NCI-H2107 (cell line): Measurements from ENCODE around the gene APOBEC4.
A peak's percentile ranks its signal among the peaks of the same experiment; 100 is the strongest.

Source experiments
- DNase-seq: peaks from one replicate; lab custom pipeline; 2025; lab: John Stamatoyannopoulos, UW

The APOBEC4 gene

GRCh38 chr1:183675381-183675780 lies 22.3 kb upstream of the APOBEC4 start:
- no peak for DNase-seq

GRCh38 chr1:183674886-183675285 lies 21.8 kb upstream of the APOBEC4 start:
- no peak for DNase-seq

GRCh38 chr1:183674339-183674738 lies 21.2 kb upstream of the APOBEC4 start:
- DNase-seq, result no peak

- no peak for DNase-seq
Measured at GRCh38 chr1:183673605-183674323, 20.6 kb upstream of the APOBEC4 start.

GRCh38 chr1:183670169-183670568 lies 17.1 kb upstream of the APOBEC4 start:
- no peak for DNase-seq

GRCh38 chr1:183656355-183656754 lies 3.2 kb upstream of the APOBEC4 start:
- no peak for DNase-seq

- DNase-seq, result peak; percentile 70
Measured at GRCh38 chr1:183655562-183656075, 2.5 kb upstream of the APOBEC4 start.

GRCh38 chr1:183654706-183655105 lies 1.6 kb upstream of the APOBEC4 start:
- no peak for DNase-seq

- DNase-seq, result no peak
Measured at GRCh38 chr1:183653876-183654451, 848 bp upstream of the APOBEC4 start.

- no peak for DNase-seq
Measured at GRCh38 chr1:183653462-183653794, 312 bp upstream of the APOBEC4 start.

GRCh38 chr1:183652107-183652506 lies 1.0 kb downstream of the APOBEC4 start:
- DNase-seq, result no peak

- no peak for DNase-seq
Measured at GRCh38 chr1:183651612-183652011, 1.5 kb downstream of the APOBEC4 start.

- DNase-seq, result no peak
Measured at GRCh38 chr1:183648042-183648441, 5.1 kb downstream of the APOBEC4 start.

- DNase-seq, result no peak
Measured at GRCh38 chr1:183646776-183647175, 6.3 kb downstream of the APOBEC4 start.

- no peak for DNase-seq
Measured at GRCh38 chr1:183645531-183645930, 7.6 kb downstream of the APOBEC4 start.

GRCh38 chr1:183642166-183642565 lies 10.9 kb downstream of the APOBEC4 start:
- DNase-seq, result no peak

GRCh38 chr1:183640193-183640592 lies 12.9 kb downstream of the APOBEC4 start:
- DNase-seq, result no peak

- DNase-seq, result no peak
Measured at GRCh38 chr1:183638649-183639387, 14.3 kb downstream of the APOBEC4 start.

GRCh38 chr1:183636783-183637182 lies 16.3 kb downstream of the APOBEC4 start:
- DNase-seq, result no peak

- DNase-seq, result no peak
Measured at GRCh38 chr1:183636334-183636682, 16.8 kb downstream of the APOBEC4 start.

- DNase-seq, result peak; percentile 97
Measured at GRCh38 chr1:183635606-183636333, 17.3 kb downstream of the APOBEC4 start, which contains the start of gene ARPC5. TSS of gene ARPC5 (minus strand) at chr1:183635783. CDS start at chr1:183635659, 124 bp downstream.

- no peak for DNase-seq
Measured at GRCh38 chr1:183635099-183635605, 18.0 kb downstream of the APOBEC4 start.
